ENCODE results near the gene PDE6C.

Gene PDE6C

DNA sequence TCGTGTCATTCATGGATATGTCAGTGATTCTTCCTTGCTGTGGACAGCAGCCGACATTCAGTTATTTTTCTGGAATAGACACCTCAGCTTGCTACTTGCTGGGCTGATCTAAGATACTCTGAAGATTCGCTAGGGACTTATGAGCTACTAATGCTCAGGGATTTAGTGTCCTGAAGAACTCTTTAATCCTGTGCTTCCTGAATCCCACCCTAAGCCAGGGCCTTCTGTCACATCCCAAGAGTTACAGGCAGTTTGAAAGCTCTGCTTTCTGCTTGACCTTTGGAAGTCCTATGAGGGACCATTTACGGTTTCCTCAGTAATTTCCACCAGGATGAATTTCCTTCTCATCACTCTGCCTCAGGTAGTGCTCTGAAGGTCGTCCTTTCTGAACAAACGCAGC is at the start of gene PDE6C:
PDE6C (plus strand) TSS at position 227 of the 400 bp plus-strand sequence. CDS start 189 bp downstream, outside the sequence.
- DNase-seq: no peak

DNA sequence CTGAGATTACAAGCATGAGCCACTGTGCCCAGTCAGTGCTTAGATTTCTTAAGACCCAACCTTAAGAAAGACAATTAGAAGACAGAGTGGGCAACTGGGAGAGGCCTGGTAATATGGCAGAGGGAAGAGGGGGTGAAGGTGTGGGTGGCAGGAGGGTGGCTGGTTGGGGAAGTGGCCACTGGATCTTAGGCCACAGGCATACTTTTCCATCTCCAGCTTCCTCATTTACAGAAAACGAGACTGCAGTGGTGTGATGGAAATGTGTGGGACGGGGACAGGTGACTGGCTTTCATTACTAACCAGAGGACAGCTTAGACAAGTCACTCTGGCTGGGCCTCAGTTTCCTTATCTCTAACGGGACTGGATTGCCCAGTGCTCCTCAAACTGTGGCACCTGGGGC is 46.9 kb upstream of the PDE6C start:
- no peak for DNase-seq

DNA sequence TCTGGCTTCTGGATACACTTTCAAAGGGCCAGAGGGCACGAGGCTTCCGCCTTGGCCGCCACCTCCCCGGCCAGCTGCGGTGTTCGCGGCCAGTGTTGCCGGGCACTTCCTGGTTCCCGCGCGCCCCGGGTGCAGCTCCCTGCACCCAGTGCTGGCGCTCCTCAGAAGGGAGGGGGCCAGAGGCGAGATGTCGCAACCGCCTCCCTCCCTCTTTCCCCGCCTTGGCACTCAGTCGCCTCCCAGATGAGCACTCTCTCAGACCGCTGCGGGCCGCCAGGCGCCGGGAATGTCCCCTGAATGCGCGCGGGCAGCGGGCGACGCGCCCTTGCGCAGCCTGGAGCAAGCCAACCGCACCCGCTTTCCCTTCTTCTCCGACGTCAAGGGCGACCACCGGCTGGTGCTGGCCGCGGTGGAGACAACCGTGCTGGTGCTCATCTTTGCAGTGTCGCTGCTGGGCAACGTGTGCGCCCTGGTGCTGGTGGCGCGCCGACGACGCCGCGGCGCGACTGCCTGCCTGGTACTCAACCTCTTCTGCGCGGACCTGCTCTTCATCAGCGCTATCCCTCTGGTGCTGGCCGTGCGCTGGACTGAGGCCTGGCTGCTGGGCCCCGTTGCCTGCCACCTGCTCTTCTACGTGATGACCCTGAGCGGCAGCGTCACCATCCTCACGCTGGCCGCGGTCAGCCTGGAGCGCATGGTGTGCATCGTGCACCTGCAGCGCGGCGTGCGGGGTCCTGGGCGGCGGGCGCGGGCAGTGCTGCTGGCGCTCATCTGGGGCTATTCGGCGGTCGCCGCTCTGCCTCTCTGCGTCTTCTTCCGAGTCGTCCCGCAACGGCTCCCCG is 45.7 kb upstream of the PDE6C start, which contains the start of gene FFAR4:
FFAR4 (plus strand) TSS at position 231 of the 842 bp plus-strand sequence; CDS start at position 287, 56 bp downstream.
- DNase-seq: no peak

DNA sequence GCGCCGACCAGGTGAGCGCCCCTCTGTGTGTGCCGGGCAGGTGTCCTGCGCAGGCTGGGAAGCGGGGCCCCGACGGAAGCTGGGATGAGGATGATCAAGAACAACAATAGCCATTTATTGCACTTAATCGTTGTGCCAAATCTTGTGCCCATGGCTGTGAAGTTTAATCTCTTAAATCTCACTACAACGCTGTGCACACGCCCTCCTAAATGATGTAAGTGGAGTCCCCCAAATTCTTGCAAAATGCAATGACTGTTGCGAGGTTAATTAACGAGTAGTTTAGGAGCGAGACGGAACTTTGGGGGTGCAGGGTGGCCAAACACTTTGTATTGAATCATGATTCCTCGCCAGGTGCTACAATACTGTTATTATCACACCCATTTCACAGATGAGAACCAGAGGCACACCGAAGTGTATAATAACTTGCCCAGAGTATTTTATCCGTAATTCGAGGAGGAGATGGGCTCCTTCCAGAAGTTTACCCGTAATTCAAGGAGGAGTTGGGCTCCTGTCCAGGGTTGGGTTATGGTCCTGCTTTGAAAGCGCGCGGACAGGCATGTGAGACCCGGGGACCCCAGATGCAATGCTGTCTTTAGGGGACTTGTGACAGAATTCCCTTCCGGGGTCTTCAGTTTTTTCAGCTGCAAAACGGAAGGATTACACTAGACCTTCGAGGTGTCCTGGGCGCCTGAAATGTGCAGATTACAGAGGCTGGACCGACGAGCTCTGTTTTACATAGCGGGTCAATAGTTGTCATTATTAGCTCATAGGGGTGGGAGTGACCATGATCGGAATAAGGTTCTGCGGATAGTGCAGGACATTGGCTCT is 44.8 kb upstream of the PDE6C start:
- no peak for DNase-seq

DNA sequence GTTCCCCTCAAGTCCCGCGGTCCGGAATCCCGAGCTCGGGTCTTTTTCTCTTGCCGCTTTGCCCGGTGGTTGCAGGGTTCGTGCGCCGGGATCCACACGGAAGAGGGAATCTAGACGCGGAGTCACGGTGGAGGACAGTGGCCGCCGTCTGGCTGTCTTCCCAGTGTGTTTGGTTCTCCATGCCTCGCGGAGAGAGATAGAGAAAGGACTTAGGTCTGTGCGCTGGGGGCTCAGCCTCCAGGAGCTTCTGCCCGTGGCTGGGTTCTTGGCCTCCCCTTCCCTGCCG is 44.3 kb upstream of the PDE6C start:
- no peak for DNase-seq

DNA sequence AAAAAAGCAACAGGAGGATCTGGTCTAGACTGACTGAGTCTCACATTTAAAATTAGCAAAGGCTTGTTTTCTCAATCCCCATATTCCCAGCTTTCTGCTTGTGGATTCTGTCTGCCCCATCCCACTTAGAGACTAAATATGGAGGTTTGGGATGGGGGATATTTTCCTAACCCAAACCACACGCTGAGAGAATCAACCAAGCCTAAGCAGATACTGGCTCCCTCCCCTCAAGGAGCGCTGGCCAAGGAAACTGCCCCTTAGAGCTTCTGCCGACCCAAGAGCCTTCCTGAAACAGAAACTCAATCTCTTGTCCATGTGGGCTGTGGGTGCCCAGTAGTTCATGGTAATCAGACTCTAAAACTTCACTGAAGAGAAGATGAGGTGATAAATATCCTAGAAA is 42.0 kb upstream of the PDE6C start:
- DNase-seq: no peak

DNA sequence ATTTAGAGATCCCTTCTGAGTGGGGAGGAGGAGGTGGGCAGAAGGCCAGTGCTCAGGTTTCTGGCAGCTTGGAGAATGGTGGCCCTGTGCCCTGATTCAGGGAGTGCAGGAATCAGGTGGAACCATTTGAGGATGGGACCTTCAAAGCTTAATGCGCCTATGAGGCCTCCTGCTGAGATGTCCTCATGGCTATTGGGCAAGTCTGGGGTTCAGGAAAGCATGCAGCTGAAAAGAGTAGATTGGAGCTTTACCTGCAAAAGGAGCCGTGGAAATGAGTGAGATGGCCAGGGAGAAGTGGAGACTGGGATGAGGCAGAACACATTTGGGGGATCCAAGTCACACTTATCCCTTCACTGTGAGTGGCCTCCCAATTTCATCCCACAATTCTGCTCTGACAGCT is 39.7 kb upstream of the PDE6C start:
- DNase-seq: no peak

DNA sequence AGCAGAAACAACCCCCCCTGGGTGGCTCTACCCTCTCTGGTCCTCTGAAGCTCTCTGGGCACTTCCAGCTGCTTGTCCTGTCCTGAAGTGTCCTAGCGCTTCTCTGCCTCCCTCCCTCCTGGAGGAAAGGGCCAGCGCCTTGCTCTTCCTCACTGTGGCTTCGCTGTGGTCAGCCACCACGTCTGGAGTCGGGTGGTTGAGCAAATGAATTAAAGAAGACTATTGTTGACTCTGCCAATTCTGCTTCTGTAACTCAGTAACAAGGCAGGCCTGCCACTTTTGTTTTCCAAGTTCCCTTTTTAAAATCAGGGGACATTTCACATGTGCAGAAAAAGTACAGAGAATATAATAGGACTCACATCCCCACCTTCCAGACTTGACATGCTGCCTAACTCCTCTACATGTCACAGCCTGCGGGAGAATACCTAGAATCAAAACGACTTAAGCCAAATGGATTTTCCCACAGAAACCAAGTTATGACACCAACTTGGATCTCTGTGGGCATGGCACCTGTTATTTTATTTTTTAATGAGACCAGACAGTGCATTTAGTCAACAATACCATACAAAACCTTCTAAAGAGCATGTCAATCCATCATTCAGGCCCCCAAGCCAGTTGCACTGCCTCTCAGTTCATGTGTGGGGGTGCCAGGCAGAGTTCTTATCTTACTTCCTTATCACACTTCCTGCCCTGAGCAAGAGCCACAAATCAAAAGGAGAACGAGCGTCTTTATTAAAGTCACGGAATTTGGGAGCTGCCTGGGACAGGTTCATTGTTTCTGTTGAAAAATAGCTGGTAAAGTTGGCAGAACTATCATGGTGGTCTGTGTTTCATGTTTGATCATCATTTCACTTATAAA is 39.1 kb upstream of the PDE6C start:
- DNase-seq: no peak

DNA sequence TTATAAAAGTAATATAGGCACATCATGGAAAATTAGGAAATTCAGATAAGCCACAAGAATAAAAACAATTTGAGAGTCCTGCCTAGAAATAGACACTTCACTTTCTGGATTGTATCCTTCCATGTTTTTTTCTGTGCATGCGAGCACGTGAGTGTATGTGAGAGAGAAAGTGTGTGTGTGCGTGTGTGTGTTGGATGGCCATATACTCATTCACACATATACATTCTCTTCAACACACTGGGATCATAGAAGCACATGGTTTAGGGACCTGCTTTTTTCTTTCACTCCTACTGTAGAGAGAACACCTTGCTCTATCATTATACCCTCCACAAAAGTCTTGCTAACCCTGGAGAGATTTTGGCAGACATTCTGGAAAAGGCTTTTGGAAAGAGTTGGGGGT is 38.4 kb upstream of the PDE6C start:
- no peak for DNase-seq

DNA sequence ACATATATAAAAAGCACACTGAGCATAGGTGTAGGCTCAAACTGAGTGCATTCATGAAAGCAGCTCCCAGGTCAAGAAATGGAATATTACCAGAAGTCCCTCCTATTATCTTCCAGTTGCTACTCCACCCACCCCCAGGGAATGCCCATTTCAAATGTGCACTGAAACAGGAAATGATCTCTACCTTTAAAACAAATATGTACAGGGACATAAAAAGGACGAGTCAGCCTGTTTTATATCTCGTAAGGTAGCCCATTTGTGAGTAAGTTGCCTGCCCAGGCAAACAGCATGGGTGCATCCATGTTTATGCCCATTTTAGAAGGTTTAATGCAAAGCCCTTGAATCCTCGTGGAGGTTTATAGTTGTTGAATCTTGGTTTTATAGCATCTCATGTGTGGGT is 35.4 kb upstream of the PDE6C start:
- DNase-seq: no peak

DNA sequence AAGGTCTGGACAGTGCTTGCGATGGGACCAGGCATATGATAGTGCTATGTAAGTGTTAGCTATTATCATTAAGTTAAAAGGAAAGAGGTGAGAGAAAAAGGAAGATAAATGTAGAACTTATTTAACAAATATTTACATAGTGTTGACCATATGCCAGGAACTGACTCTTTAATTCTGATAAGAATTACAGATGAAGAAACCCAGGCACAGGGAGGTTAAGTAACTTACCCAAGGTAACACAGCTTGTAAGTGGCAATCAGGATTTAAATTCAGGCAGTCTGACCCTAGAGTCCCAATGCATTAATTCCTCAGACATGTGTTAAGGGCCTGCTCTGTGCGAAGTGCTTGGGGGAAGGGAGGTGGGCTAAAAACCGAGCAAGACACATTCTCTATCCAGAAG is 34.8 kb upstream of the PDE6C start:
- DNase-seq: no peak

DNA sequence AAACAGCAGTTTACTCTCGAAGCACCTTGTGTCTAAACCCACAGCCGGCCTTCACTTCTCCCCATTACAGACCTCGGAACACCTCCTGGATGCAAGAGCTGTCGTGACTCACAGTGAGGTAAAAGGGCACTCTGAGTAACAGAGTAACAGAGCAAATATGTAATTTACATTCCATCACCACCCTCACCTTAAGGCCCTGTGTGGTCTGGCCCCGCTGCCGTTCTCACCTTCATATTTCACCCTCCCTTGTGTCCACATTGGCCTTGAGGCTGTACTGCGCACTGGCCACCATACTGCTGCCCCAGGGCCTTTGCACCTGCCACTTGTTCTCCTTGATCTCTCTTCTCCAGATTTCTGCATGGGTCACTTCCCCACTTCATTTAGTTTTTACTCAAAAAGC is 33.2 kb upstream of the PDE6C start:
- no peak for DNase-seq

DNA sequence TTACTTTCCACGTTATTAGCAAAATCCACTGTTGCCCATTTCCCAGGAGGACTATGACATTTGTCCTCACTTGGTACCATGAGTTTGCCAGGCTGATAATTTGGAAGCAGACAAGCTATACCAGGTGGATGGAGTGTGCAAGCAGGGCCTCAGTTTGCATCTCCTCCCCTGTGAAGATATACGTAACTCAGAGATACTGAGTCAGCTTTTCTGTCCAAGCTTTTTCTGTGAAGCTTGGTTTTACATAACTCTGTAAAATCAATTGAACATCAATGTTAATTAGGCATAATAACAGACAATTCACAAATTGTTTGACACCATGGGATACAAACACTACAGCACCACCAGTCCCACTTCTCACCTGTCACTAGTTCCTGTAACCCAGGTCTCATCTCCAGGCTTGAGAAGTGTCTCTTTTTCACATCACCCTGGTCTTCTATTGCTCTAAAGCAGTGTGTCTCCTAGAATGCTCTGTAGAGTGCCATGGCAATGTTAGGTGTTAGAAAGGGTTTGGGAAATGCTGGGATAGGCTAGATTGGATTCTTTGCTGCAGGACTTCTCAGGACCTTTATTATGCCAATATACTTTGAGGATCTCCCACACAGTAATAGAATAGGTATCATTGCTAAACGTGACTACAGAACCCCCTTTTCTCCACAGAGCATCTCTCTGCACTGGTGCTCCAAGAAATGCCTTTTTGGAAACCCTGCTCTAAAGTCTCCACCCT is 32.2 kb upstream of the PDE6C start:
- no peak for DNase-seq

DNA sequence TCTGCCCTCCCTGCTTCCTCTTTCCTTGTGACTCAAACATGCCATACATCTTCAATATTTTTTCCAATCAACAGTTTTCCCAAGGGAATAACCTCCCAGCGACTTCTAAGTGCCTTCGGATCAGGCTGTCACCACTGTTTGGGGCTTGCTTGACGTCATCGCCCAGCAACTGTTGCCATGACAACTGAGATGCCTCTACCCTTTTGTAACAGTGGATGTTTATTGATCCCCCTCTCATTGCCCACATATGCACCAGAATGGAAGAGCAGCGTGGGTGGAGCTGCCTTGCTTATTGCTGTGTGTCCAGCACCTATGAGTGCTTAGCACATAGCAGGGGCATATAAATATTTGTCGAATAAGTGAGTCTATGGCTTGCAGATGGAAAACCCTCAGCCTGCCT is 31.5 kb upstream of the PDE6C start:
- DNase-seq: no peak

DNA sequence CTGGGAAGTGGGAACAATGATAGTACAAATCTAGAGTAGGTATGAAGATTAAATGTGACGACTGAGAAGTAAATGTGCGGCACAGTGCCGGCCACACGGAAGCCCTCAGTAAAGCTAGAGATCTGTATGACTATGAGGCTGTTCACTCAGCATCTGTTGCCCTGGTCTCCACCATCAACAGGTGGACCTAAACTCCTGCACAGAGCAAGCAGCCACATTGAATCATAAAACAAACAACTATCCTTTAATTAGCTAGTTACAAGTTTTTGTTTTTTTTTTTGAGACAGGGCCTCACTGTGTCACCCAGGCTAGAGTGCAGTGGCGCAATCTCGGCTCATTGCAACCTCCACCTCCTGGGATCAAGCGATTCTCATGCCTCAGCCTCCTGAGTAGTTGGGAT is 27.9 kb upstream of the PDE6C start:
- DNase-seq: no peak

DNA sequence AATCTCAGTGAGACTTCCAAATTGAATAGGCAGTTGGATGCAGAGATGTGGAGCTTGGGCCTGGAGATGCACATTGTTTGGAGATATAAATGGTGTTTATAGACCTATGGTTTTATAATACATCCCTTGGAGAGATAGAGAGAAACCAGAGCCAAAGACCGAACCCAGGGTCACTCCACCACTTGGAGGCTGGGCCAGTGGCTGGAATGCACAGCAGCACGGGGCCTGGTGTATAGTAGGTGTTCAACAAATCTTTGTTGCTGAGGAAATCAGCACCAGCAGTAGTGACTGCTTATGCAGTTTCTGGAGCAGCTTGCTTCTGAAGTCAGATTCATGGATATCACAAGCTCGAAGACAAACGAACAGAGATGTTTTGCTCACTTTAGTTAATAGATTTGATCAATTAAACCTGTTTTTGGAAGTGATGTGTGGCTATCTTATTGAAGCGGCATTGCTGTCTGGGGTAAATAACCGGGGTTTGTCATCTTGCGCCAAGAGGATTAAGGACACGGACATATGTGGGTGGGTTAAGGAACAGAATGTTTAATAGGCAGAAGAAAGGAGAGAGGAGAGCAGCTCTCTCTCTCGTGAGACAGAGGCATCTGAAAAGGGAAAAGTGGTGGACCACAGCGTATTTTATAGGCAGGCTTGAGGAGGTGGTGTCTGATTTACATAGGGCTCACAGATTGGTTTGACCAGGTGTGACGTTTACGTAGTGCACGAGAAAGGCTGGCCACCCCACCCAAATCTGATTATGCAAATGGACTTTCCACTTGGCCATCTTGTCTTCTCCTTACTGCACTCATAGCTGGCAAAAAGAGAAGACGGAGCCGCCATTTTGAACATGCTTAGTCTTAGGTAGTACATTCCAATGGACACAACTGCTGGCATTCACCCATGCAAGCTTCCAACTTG is 22.4 kb upstream of the PDE6C start:
- no peak for DNase-seq

DNA sequence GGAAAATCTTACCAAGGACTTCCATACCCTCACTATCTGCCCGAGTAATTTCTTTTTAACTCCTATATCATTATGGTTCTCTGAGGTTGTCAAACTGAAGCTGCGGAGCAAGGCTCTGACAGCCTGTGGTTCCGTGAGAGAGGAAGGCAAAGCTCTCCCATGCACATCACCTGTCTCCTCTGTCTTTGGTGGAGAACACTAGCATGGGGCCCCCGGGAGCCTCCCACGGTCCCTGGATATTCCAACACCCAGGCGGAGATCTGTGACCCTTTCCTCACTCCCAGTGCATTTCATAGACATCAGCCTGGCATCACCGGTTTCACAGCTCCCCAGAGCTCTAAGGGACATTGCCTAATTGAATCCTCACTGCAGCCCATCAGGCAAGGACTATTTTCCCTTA is 21.7 kb upstream of the PDE6C start:
- DNase-seq: no peak

DNA sequence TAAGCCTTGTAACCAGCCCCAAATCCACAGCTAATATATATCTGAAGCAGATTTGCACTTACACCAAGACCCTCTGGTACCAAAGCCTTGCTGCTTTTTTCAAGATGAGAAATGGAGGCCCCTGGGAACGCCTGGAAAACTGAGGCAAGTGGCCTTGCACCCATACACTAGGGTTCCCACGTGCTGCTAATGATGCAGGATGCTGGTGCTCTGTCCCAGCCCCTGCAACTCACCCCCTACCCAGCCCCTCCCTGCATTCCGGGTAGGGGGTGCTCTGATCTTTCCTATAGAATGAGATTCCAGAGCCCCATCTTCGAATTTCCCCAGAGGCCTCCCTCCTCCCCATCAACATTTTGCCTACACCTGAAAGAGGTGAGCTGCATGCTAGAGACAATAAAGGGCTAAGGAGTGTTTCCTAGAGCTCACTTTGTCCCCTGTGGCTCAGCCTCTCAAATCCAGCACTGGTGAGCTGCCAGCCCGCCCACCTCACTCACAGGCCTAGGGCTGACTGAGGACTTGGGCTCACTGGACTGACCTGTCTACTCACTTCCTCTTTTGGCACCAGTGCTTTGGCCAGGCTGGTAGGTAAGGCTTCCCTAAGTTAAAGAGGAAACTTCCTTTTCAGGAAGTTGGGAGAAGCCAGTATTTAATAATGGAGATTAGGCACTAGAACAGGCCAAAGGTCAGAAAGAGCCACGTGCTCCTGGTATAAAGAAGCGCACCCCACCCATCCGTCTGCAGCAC is 21.1 kb upstream of the PDE6C start:
- no peak for DNase-seq

DNA sequence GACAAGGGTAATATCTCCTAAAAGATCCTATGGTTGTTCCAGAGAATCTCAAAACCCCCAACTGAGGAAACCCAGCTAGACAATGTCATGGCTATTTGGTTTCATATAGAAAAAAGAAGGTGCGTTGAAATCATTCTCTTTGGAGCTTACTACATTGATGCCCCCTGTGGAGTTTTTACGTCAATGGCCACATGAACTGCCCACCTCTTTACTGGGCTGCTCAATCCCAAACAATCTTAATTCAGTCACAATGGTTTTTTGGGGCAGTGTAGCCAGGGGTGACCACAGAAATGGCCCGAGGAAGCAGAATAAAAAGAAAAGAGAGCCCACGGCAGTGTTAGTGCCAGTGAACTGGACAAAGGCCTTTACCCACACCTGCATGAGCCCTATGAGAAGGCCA is 19.1 kb upstream of the PDE6C start:
- DNase-seq: no peak

DNA sequence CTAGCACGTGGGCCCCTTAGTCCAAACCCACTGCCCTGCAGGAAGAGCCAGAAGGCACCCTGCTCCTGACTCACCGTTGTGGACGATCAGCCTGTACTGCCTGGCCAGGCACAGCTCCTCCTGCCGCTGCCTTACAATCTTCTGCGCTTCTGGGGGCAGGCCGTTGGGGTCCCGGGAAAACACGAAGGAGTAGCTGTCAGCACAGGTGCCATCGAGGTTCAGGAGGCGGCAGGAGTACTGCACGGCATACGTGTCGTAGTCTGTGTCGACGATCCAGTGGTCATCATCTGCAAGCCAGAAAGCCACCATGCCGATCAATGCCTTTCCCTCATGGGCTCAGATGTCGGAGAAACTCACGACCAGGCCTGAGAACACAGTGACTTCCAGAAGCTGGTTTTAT is 18.6 kb upstream of the PDE6C start:
- DNase-seq: no peak

DNA sequence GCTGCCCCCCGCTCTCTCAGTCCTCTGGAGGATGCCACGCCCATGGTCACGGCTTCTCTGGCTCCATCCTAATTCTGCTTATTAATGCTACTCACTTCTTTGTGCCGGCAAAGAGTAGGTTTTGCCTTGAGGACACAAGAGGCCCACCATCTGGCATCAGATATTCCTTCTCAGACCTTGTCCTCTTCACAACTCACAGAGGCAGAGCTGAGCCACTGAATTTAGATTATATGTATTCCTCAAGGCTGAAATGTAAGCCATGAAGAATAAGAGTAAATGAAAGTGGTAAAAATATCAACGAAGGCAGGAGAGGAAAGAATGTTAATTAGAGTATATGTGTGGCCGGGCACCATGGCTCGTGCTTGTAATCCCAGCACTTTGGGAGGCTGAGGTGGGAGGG is 17.8 kb upstream of the PDE6C start:
- DNase-seq: no peak

All from NCI-H2227 treated with DMSO at 0.1 percent for 48 hours (cell line).